Stimulated activated CD4-positive, alpha-beta T cell treated with anti-CD3 and anti-CD28 coated beads, TNF-alpha, amount 100 ng/mL, for 4 hours (primary cell): Measurements from ENCODE around the gene NEK8.

Experiments used
- DNase-seq, 3 experiments: peaks; one replicate each; pipeline ENCODE4 v3.0.0-alpha.2; 2020; ENCODE audit warnings: low read depth in 3 of 3

The NEK8 gene

DNA sequence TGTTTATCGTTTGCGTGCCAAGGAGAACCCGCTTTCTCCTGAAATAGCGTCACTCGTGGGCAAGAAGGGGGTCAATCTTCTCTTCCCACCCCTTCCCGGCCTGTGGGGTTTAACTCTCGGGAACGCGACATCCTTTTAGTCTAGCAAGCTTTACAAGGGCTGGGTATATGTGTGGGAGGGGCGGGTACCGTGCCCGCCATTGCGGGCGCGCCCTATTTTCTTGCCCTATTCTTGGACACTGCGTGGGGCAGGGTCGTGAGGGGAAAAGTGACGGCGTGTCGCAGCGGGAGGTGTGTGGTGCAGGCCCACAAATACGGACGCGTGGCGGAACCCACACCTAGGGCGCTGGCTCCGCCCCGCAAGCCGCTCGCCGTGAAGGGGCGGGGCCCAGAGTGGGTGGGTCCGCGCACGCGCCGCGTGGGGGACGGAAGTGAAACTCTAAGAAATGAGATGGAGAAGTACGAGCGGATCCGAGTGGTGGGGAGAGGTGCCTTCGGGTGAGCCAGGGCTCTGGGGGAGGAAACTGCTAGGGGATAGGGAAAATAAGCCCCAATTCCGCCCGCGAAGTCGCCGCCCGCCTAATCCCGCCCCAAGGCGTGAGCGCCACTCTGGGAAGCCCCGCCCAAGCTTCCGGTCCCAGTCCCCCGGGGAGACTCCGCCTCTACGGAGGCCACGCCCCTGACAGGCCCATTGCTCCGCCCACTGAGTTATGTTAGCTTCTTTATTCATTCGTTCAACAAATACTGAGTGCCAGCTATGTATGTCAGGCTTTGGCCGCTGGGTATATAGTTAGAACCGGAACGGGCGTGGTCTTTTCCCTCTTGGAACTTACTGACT is at the start of gene NEK8:
TSS of gene NEK8 (plus strand) at position 425 of the 837 bp plus-strand sequence. CDS start at position 451, 26 bp downstream.
- peak; percentile 97 to 99 (median 98) for DNase-seq

DNA sequence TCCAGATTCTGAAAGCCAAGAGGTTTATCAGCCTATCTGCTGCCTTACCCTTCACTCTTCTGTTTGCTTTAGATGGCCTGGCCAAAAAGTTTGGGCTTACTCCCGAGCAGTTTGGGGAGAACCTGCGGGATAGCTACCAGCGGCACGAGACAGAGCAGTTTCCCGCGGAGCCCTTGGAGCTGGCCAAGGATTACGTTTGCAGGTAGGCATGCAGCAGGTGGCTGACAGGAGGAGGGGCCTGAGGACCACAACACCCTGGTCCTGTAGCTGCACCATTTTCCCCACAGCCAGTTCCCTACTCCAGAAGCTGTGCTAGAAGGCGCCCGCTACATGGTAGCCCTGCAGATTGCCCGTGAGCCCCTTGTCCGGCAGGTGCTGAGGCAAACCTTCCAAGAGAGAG is 45.9 kb upstream of the NEK8 start:
- DNase-seq: no peak

DNA sequence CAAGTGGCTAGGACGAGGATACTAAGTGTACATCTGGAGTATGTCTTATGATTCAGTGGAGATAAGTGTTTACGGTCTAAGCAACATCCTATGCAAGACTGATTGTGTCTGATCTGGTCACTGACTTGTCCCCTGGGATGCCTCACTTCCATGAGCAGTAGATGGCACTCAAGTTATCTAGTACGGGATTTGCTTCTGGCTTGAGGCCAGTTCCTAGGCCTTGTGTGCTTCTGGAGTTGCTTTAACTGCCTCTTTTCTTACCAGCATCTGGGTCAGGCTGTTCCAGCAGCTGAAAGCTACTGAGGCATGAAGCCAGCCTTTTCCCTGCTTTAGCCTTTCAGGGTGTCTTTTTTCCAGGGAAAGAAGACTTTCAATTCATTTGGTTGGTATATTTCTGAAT is 43.6 kb upstream of the NEK8 start:
- no peak for DNase-seq

DNA sequence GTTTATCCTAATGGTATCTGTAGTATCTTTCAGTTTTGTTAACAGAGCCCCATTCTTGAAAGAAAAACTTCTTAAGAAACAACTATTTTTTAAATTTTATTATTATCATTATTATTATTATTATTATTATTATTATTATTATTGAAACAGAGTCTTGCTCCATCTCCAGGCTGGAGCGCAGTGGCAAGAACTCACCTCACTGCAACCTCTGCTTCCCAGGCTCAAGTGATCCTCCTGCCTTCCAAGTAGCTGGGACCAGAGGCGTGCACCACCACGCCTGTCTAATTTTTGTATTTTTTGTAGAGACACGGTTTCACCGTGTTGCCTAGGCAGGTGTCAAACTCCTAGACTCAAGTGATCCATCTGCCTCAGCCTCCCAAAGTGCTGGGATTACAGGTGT is 43.2 kb upstream of the NEK8 start:
- DNase-seq: no peak

DNA sequence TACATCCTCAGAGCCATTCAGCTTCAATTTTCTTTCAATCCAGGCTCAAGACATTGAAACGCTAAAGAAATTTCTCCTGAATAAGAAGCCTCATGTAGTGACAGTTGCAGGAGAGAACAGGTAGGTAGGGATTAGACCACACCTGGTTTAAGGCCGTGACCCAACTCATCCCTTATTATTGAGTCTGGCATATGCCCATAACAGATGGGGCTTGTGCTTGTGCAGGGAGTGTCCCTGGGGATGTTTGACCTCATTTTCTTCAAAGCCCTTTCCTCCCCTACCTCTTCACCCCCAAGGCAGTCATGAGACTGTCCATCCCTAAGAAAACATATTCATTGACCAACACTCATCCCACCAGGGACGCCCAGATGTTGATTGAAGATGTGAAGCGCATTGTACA is 42.3 kb upstream of the NEK8 start:
- no peak for DNase-seq

DNA sequence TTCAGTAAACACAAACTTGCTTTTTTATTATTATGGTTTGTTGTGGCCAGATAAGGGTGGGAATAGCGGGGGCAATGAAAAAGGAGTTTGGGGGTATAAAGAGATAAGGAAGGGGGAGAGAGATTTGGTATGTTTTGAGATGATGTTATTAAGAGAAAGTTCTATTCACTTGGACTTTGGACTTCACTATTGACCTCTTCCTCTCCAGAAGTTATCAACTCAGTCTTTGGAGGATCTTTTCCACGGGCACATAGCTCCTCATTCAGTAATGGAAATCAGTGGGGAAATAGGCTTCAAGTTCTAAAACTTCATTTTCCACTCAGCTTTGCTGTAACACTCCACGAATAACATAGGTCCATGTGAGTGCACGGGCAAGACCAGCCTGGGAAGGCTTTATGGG is 40.1 kb upstream of the NEK8 start:
- DNase-seq: no peak

DNA sequence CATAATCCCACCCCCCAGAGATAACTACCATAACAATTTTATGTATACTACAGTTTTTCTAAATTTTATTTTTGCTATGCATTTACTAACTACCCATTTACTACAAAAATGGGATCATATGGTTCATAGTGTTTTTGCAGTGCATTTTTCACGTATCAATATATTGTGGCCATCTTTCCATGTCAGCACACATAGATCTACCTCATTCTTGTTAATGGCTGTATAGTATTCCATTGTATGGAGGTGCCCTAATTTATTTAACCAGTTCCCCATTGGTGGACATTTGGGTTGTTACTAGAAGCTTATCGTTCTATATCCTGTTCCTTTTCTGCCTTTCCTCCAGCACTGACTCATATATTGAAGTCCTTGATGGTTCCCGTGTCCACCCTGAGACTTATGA is 39.6 kb upstream of the NEK8 start:
- no peak for DNase-seq

DNA sequence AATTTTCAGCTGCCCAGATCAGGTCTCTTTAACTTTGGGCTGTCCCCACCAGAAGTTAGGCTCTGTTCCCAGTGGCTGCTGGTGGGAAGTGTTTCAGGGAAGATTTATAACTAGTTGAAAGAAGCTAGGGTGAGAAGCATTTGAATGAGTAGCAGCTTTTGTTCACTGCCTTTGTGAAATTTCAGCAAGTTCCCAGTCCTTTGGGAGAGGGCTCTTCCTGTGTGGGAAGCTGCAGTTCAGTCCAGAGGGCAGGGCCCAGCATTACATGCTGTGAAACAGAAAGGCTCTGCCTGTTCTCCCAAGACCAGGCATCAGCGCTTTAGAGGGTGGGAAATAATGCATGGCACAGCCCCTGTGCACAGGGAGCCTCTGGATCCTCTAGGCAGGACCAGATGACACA is 34.7 kb upstream of the NEK8 start:
- no peak for DNase-seq

DNA sequence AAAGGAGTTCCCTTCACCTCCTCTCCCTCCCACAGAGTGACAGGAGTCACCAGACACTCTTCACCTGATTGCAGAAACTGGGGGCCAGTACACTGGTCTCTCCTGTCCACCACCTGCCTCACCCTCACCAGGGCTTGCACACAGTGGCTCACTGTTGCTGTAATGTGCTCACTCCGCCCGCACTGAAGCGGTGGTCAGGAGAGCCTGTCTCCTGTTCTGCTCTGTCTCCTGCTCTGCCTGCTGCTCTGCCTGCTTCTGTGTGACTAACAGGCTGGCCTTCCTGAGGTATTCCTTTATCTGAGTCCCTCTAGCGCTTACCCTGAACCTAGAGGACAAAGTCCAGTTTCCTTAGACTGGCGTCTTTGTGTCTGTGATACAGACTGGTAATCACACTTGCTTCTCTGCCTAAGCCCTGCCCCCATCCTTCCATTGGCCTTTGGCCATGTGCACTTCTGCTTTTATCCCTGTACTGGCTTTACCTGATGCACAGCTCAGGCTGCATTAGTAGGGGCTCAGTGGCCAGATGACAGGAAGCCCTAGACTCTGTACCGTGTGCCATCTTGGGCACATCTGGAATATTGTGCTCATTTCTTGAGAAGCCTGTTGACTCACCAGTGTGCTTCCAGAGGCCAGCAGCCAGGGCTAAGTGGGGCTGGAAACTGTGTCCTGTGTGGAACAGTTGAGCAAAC is 30.2 kb upstream of the NEK8 start:
- no peak for DNase-seq

DNA sequence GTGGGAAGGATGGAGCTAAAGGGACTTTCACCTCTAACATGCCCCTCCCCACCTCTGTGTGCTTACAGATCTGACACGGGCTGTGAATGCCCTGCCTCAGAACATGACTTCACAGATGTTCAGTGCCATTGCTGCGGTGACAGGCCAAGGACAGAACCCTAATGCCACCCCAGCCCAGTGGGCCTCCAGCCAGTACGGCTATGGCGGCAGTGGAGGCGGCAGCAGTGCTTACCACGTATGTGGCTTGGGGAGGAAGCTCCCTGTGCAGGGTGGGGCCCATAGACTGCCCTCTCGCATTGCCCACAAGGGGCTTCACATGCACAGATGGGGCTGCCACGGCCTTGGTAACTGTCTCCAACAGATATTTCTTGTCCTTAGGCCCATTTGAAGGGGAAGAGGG is 28.3 kb upstream of the NEK8 start:
- no peak for DNase-seq

DNA sequence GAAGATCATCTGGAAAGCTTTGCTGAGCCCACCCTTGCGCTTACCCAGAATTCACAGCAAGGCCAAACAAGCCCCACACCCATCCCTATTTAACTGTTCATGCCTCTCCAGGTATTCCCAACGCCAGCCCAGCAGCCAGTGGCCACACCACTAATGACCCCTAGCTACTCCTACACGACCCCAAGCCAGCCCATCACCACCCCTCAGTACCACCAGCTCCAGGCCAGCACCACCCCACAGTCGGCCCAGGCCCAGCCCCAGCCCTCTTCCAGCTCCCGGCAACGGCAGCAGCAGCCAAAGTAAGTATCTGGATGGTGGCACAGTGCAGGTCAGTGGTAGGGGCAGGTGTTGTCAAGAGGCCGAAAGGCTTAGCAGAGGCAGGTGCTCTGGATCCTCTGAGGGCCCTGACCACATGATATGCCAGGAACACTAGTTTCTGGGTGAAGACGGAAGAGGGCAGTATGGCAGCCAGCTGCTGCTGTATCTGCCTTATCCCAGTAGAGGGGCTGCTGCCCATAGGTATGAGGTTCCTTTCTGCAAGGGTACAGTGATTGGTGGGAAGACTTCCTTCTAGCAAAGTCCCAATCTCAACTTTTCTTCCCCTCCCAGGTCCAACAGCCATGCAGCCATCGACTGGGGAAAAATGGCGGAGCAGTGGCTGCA is 27.6 kb upstream of the NEK8 start:
- no peak for DNase-seq

DNA sequence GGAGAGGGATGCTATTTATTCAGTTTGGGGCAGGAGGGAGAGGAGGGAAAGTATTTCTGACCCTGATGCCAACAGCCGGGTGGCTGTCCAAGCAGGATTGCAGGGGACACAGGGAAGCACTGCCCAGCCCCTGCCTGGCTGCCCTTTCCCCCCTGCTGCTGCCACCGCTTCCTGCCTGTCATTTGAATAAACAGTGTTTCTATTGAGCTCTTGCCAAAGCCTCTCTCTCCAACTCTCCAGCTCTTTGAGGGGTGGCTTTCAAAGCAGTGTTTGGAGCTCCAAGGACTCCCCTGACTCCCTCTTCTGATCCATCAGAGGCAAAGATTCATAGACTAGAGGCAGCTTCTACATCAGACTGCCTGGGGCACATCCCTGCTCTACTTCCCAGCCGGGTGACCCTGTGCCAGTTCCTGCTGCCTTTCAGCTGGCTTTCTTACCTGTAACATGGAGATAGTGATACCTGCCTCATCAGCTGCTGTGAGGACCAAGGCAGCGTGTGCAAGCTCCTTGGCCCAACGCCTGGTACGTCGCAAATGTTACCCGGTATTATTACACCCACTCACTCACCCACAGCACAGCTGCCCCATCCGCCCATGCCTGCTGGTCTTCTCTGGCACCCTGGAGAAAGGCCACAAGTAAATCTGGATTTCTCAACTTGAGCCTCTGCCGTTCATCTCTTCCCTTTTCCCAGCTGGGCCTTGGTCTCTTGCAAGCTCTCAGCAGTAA is 26.4 kb upstream of the NEK8 start:
- no peak for DNase-seq

DNA sequence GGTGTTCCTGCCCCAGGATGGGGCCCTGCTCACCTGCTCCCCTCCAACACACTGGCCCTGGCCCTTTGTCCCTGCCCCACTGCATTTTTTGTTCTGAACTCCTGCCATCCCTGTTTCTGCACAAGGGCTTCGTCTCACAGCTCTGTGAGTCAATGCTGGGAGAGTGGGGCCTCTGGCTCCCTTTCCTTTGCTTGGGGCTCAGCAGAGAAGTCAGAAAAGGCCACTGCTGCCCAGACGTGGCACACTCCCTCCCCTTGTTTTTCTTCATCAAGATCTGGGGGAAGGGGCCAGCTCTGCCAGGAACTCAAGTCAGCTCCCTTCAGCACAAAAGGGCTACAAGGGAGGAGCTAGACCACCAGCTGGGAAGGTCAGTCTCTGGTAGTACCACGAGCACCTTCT is 25.8 kb upstream of the NEK8 start:
- no peak for DNase-seq

DNA sequence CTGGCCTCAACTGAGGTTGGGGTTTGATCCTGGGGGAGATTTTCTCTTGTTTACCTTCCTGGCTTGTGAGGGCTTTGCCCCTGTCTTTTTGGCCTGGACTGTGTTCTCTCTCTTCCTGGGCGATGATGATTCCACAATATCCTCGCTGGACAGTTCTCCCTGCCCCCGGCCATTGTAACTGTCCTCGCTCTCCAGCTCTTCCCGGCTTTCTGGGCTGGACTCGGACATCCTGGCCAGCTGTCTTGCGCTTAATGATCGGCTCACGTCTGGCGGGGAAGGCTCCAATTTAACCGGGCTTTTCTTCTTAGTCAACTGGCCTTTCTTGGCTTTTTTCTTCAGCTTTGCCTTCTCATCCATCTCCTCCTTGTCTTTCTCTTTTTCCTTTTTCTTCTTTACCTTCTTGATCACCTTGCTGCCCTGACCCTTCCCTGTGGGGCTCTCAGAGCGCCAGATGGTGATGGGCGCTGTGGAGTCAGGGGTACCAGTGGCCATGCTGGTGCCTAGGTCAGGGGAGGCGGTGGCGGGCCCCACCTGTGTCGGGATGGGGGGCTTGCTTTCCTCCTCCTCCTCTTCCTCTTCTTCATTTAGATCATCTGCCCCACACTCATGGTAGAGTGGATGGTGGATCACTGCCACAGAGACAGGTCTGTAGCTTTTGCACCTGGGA is 24.9 kb upstream of the NEK8 start:
- DNase-seq: no peak

DNA sequence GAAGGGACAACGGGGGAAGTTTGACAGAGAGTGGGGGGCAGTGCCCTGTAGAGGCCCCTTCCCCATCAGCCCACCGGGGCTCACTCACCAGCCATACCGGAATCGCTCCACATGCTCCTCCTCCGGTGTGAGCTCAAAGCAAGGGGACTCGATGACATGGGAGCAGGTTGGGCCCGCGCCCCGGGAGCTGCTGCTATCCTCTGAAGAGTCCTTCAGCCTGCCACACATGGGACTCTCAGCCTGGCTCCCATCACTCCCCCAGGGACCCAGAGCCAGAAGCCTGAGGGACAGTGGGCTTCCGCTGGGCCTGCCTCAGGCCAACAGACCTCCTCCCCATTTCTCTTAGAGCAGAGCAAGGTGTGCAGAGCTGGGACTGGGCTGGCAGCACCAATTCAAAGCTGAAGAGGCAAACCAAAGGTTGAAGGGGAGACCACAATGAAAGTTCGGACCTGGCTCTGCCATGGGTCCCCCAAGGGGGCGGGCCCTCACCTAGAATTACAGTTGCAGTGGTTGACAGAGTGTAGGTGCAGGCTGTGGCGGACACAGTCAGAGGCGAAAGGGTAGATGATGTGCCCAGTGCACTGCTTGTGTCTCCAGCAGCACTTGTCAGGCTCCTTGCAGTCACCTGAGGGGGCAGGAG is 24.2 kb upstream of the NEK8 start:
- DNase-seq: no peak

DNA sequence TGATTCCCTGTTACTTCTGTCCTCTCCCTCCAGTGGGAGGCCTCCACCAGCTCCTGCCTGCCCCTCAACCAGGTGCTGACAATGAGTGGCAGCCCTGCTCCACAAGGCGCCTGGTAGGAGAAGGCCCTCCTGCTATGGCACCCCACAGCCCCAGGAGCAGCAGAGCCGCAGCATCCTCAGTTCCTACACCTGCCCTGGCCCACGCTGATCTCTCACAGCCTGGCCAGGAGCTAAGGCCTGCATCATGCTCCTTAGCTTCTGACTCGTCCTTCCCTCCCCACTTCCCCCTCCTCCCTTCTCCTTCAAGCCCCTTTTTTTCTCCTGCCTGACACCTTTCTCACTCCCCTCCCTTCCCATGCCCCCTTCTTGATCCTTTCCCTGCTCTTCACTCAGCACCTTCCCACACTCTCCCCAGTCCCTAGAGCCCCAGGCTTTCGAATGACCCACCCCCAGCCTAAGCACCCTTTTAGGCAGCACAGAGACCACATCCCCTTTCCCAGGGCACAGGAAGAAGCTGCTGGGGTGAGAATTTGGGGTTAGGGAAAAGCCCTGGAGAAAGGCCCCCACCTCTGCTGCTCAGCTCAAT is 23.4 kb upstream of the NEK8 start:
- DNase-seq: no peak

DNA sequence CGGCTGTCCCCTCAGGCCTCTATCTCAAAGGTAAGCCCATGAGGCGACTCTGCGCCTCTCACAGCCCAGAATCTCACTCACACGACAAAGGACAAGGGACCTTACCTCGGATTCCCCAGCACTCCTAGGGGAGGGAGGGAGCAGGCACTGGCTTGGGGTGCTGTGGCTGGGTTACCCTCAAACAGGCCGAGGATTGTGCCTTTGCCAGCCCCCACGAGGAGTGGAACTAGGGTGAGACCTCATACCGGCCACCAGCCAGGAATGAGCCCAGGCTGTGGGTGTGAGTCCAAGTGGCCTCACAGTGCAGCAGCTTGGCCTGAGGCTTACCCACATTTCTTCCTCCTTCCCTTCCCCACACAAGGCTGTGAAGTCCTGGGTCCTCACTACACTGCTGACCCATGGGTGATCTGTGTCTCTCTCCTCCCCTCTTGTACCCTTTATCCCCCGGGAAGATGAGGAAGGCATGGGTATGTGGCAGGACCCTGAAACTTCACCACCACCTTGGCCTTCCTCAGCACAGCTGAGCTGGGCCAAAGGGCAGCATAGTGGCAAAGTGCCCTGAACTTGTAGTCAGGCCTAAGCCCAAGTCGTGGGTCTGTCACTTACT is 22.8 kb upstream of the NEK8 start:
- DNase-seq: no peak

DNA sequence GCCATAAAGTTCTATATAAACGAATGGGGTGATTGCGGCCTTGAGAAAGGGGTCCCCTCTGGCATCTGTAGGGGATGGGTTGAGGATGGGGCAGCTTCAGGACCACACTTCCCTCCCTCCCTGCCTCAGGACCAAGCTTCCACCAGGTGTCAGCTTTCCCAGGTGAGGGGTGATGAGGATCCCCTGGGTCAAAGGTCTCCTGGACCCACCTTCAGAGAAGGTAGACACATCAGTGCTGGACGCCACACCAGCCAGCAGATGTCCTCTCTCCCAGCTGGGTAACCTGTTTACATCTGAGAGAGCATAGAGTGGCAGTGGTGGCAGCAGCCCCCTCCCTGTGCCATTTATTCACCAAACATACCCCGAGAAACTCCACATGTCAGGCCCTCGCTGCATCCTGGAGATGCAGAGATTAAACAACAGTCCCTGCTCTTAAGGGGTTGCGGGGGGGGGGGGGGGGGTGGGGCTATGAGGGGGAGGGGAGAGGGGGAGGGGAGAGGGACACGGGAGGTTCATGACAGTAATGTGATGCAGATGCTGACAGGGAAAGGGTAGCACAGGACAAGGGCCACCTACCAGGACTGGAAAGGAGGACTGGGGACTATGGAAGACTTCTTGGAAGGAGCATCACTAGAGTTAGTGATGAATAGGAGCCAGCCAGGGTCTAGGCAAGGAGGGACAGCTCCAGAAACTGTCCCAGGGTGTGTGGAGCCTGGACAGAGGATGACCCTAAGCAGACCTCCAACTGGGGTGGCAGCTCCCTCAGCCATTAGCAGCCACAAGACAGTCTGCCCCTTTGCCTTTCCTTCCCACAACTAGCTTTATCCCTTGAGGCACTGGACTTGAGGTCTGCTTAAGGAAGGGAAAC is 21.9 kb upstream of the NEK8 start:
- no peak for DNase-seq

DNA sequence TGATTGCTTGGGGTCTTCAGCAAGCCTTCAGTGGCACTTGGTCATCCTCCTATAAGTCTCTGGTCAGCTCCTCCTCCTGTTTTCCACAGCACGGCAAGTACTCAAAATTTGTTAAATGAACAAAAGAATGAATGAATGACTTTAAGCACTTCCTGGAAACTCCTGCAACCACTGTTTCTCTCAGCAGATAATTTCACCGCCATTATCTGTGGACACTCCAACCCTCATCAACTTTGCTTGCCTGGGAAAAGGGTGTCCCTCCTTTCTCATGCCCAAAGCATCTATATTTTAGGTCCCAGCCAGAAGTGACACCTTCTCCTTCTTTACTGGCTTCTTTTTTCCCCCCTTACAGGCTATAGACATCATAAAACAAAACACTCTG is 21.3 kb upstream of the NEK8 start:
- no peak for DNase-seq
